HL-60 (cell line): ENCODE data around the gene MOB3B.

ENCODE experiments used
- DNase-seq, 2 experiments: peaks; one replicate each; pipeline ENCODE4 v3.0.0-alpha.2; 2010 to 2020; ENCODE audit warnings: low read depth in 1 of 2, low spot score in 1 of 2
- H3K27ac ChIP-seq: fragments of 250-450 bp; sonication (Bioruptor Pico); replicated peaks from 2 replicates; pipeline ENCODE4 v1.5.1; 2020; ENCODE audit warnings: mild to moderate bottlenecking, moderate library complexity
- H3K27me3 ChIP-seq: fragments of 250-450 bp; sonication (Bioruptor Pico); 2 replicates; pipeline ENCODE4 v1.5.1; 2021; ENCODE audit warnings: mild to moderate bottlenecking, moderate library complexity; ENCODE audit not compliant: insufficient read depth, poor library complexity, severe bottlenecking
- H3K4me3 ChIP-seq: replicated peaks from 2 replicates; pipeline ENCODE4 v1.5.1; 2011; ENCODE audit warnings: mild to moderate bottlenecking, control low read depth, low read length; ENCODE audit not compliant: insufficient read depth
- GABPA ChIP-seq: IDR thresholded peaks from 2 replicates; pipeline ENCODE4 v1.6.1; 2012; ENCODE audit warnings: low read depth
- POLR2AphosphoS5 ChIP-seq: IDR thresholded peaks from 2 replicates; pipeline ENCODE4 v1.6.1; 2012; ENCODE audit warnings: low read depth
- SPI1 ChIP-seq: IDR thresholded peaks from 2 replicates; pipeline ENCODE4 v1.6.1; 2012; ENCODE audit warnings: low read depth, mild to moderate bottlenecking, borderline replicate concordance
- TF ChIP-seq, protein P1 (sequence below): IDR thresholded peaks from one replicate; pipeline ENCODE4 v1.5.1; 2011; ENCODE audit warnings: low read length, control low read depth, inconsistent platforms; ENCODE audit not compliant: insufficient read depth
- TF ChIP-seq, protein P2 (sequence below): IDR thresholded peaks from 2 replicates; pipeline ENCODE4 v1.6.1; 2012; ENCODE audit warnings: low read depth; ENCODE audit not compliant: insufficient replicate concordance

MOB3B gene

DNA sequence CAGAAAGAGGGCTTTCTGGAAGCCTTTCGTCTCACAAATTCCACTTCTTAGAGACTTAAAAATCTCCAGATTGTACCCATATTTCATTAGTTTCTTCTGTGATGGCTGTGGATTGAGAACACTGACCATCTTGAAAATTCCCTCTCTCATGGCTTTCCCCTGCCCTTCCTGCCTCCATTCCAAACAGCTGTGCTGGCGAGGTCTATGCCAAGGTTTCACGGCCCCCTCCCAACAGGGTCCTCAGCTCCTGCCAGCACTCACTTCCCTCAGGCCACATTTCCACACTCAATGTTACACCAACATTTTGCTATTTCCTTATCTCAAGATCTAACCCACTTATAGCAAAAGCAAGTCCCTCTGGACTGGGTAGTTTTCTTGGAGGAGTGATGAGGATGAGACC, 192.4 kb downstream of the MOB3B start:
- TF ChIP-seq, protein P1, sequence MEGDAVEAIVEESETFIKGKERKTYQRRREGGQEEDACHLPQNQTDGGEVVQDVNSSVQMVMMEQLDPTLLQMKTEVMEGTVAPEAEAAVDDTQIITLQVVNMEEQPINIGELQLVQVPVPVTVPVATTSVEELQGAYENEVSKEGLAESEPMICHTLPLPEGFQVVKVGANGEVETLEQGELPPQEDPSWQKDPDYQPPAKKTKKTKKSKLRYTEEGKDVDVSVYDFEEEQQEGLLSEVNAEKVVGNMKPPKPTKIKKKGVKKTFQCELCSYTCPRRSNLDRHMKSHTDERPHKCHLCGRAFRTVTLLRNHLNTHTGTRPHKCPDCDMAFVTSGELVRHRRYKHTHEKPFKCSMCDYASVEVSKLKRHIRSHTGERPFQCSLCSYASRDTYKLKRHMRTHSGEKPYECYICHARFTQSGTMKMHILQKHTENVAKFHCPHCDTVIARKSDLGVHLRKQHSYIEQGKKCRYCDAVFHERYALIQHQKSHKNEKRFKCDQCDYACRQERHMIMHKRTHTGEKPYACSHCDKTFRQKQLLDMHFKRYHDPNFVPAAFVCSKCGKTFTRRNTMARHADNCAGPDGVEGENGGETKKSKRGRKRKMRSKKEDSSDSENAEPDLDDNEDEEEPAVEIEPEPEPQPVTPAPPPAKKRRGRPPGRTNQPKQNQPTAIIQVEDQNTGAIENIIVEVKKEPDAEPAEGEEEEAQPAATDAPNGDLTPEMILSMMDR: no peak
- no peak for TF ChIP-seq SPI1
- no peak overlapping the region for H3K4me3 ChIP-seq
- H3K27me3 ChIP-seq: no peaks in the 10 kb centered on the region
- DNase-seq: no peak
- H3K27ac ChIP-seq: no peak overlapping the region

DNA sequence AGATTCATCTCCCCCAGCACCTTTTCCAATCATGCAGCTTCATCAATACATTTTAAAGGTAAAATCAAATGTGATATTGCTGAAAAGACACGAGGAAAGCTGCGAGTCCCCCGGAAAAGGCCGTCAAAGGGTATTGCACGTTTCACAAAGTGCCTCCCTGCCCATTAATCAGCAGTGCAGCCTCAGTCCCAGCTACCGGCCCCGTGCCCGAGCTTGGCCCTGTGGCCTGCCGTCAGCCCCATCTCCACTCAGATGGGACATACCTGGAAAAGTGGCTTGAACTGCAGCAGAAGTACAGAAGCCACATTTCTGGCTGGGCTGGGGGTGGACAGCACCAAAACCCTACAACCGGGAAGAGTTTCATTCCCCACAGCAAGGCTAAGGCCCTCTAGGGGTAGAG, 192.8 kb downstream of the MOB3B start:
- H3K4me3 ChIP-seq: no peak overlapping the region

DNA sequence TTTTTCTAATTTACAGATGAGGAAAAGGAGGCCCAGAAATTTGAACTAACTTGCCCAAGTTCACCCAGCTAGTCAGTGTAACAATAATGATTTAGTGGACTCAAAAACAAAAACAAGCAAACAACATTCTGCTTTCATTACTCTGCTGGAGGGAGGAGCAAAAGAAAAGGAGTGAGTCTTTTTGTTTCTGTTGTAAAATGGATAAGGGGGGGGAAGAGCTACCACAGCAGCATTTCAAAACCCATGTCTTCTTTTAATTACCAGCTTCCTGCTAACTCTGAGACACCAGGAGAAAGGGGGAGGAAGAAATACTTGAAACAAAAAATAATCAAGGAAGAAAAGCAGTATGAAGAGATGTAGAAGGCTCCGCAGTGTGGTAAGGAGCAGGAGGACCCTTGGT, 193.5 kb downstream of the MOB3B start:
- no peak for DNase-seq
- no peak for TF ChIP-seq GABPA
- TF ChIP-seq POLR2AphosphoS5: no peak
- TF ChIP-seq SPI1: no peak
- TF ChIP-seq, protein P1: no peak
- TF ChIP-seq, protein P2, sequence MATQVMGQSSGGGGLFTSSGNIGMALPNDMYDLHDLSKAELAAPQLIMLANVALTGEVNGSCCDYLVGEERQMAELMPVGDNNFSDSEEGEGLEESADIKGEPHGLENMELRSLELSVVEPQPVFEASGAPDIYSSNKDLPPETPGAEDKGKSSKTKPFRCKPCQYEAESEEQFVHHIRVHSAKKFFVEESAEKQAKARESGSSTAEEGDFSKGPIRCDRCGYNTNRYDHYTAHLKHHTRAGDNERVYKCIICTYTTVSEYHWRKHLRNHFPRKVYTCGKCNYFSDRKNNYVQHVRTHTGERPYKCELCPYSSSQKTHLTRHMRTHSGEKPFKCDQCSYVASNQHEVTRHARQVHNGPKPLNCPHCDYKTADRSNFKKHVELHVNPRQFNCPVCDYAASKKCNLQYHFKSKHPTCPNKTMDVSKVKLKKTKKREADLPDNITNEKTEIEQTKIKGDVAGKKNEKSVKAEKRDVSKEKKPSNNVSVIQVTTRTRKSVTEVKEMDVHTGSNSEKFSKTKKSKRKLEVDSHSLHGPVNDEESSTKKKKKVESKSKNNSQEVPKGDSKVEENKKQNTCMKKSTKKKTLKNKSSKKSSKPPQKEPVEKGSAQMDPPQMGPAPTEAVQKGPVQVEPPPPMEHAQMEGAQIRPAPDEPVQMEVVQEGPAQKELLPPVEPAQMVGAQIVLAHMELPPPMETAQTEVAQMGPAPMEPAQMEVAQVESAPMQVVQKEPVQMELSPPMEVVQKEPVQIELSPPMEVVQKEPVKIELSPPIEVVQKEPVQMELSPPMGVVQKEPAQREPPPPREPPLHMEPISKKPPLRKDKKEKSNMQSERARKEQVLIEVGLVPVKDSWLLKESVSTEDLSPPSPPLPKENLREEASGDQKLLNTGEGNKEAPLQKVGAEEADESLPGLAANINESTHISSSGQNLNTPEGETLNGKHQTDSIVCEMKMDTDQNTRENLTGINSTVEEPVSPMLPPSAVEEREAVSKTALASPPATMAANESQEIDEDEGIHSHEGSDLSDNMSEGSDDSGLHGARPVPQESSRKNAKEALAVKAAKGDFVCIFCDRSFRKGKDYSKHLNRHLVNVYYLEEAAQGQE: no peak
- Histone ChIP-seq H3K4me3 (no peak overlapping the region), H3K27ac (no peak overlapping the region), H3K27me3 (no peaks in the 10 kb centered on the region)

More for the DNA sequence above, 192.8 kb downstream of the MOB3B start:
- H3K27ac ChIP-seq: no peak overlapping the region
- H3K27me3 ChIP-seq: no peaks in the 10 kb centered on the region
- TF ChIP-seq, protein P1: no peak
- TF ChIP-seq, protein P2: no peak
- no peak for TF ChIP-seq POLR2AphosphoS5
- DNase-seq: no peak

DNA sequence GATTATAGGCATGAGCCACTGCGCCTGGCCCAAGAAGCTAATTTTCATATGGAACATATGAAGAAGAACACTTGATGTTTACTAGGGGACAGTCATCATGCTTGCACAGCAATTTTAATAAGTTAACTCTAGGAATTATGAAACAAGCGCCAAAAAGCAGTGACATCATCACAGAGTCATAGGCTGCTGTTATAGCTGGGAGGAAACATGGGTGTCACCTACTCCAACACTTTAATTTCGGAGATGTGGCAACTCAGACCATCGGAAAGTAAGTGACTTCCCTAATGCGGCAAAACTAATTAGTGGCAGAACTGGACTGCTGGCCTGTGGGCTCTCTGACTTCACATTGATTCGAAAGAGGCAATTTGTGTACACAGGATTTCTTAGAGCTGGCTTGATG, 194.5 kb downstream of the MOB3B start:
- no peak overlapping the region for H3K27ac ChIP-seq
- TF ChIP-seq, protein P2: no peak
- no peak for TF ChIP-seq GABPA
- TF ChIP-seq POLR2AphosphoS5: no peak
- TF ChIP-seq SPI1: no peak
- TF ChIP-seq, protein P1: no peak
- H3K4me3 ChIP-seq: no peak overlapping the region
- H3K27me3 ChIP-seq: no peaks in the 10 kb centered on the region
- peak in 1 of 2 experiments; percentile 23 for DNase-seq
